HG03354 (cell line): Measurements from ENCODE around the gene IPCEF1.

Source experiments
- ATAC-seq: cut with Tn5 transposase; IDR thresholded peaks from one replicate; pipeline ENCODE4 v1.9.1; 2021; ENCODE audit warnings: mild to moderate bottlenecking; ENCODE audit not compliant: unreplicated experiment, poor library complexity, severe bottlenecking

IPCEF1 gene

DNA sequence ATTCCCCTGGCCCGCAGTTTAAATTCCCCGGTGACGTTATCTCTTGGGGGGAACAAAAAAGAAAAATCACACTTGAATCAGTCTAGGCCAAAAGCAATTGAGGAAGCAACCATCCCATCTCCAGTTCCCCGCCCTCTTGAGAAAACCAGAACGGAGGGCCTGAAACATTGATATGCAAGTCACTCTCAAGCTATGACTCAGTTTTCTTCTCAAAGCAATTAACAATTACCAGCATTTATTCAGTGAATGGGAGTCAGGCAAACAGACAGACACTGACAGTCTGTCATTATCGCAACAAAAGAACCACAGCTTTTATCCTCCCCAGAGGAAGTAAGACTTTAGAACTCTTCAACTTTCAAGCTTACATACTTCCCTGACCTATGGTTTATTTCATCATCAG, 216.7 kb downstream of the IPCEF1 start:
- ATAC-seq = no peak

DNA sequence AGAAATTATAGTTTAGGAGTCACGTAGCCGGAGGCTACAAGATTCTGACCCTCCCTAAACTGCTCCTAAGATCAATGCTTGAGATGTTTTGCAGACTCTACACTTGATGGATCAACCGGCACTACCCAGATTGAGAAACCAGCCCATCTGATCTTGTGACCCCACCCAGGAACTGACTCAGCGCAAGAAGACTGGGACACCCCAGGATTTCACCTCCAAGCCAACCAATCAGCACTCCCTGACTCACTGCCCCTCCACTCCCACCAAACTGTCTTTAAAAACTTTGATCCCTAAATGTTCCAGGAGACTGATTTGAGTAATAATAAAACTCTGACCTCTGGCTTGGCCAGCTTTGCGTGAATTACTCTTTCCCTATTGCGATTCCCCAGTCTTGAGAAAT, 217.8 kb downstream of the IPCEF1 start:
- no peak for ATAC-seq

DNA sequence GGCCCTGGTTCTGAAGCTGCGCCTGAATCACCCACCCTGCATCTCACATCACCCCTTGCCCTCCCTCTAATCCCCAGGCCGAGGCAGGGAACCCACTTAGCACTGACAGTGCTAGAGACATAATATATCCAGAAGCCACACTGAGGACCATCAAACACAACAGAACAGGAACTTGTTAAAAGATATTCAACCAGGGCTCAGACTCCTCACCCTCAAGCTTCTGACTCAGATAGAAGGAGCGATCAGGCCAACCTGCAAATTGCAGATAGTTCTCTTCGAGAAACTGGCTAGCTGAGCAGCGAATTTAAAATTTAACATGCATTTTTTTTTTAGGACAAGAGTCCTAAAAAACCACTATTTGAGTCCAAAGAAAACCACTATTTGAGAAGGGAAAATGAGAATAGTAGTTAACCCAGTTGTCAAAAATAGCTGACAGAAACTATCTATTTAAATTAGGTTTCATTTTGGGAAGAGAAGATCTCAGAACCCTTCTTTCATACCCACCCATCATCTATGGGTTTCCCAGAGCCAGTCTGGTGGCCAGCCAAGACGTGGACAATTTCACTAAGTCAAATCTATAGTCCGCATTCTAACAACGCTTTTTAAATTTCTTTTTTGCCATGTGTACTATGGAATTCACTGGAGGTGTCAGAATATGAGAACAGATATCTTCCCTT, 222.0 kb downstream of the IPCEF1 start:
- no peak for ATAC-seq

DNA sequence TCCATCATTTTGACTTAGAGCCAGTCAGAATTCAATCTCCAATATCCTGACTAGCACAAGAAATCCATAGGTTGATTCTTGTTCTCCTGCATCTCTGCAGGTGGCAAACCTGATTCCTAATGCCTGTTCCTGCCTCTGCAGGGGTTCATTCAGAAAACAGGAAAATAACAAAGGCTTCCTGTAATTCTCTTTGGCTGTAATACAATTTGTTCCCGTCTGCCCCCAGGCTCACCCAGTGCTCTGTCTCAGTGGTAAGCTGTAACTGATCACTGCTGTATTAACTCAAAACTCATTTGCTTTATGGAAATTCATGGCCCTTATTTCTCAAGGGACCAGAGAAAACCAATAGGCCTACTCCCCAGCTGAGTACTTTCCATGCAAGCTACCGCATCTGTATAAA, 228.9 kb downstream of the IPCEF1 start:
- ATAC-seq = no peak

DNA sequence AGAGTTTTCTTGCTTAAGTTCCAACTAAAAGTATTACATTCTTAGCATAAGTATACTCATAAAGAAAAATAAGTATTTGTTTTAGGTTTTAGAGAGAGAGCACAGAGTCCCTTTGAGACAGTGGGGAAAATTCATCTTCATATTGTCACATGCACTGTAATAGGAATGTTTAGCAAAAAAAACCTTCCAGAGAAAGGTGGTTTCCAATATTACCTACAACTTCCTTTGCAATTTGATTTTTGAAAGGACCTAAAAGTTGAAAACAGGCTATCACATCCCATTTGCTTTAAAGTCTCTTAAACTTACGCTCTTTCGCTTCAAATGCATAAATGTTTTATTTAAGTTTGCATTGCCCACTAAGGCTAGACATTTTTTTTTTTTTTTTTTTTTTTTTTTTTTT, 231.2 kb downstream of the IPCEF1 start:
- ATAC-seq = no peak

DNA sequence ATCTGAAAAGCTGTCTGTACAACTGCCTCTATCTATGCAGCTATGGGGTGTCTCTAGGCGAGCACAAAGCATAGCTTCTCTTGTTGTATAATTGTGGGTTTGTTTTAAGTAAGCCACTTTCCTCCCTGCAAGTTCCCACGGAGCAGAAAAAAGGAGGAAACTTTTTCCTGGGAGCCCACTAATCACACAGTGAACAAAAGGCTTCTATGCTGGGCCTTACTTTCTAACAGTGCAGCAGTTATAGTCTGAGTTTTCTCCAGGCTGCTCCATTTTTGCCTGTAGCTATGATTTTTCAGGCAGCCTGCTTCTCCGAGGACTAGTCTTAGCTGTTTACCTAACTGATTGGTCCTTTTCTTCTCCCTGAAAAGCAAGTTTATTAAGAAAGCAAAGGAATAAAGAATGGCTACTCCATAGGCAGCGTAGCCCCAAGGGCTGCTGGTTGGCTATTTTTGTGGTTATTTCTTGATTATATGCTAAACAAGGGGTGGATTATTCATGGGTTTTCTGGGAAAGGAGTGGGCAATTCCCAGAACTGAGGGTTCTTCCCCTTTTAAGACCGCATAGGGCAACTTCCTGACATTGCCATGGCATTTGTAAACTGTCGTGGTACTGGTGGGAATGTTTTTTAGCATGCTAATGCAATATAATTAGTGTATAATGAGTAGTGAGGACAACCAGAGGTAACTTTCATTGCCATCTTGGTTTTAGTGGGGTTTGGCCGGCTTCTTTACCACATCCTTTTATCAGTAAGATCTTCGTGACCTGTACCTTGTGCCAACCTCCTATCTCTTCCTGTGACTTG, 233.2 kb downstream of the IPCEF1 start:
- no peak for ATAC-seq

DNA sequence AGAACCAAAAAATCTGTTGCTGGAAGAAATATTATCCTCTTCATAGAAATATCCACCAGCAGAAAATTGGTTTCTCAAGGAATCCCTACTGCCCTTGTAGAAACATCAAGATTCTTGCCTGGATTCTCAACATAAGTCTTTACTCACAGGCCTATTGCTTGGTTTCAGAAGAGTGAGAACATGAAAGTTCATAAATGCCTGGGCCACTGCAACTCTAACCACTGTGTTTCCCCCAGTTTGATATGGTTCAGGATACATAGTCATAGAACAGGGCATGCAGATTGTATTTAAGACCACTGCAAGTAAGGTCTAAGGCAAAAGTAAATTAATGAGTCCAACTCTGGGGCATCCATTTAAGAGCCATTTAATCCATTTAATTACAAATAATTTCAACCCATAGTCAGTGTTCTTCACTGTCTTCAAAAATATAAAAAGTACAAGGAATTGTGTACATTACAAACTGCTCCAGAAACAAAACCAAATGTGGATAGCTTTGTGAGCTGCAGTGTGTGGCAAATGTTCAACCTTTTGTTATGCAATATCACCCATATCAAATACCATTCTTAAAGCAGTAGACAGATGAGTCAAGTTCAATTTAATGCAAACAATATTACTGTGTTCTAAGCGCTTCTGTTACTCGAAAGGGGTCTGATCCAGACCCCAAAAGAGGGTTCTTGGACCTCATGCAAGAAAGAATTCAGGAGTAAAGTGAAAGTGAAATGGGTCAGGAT, 234.2 kb downstream of the IPCEF1 start:
- ATAC-seq = no peak

DNA sequence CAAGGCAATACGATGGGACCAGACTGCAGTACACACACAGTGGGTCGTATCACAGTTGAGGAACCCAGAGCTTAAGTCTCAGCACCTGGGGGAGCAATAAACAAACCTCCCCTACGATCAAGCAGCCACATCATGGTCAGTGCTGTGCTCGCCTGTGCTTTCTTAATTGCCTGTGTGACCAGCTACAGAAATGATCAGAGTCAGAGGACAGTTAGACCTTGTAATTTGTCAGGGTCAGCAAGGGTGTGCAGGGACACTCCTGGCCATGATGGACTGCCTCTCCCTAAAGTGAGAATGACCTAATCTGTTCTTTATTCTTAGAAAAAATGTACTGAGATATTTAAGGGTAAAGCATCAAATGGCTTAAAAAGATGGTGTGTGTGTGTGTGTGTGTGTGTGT, 239.1 kb downstream of the IPCEF1 start:
- no peak for ATAC-seq

DNA sequence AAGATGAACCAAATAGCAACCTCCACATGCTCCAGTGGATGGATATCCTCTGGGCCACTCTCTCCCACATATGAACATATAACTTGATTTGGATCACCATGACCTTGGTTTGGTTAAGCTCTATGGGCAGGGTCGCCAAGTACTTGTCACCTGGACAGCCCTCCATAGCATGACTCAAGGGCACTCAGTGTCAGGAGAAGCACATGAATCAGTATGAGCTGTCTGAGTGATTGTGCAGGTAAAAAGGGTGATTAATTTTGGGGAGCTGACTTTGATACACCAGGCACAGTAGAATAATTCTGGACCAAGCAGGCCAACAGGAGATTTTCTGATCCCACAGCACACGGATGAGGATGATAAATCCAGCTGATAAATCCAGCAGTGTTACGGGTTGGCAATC, 243.2 kb downstream of the IPCEF1 start:
- no peak for ATAC-seq

DNA sequence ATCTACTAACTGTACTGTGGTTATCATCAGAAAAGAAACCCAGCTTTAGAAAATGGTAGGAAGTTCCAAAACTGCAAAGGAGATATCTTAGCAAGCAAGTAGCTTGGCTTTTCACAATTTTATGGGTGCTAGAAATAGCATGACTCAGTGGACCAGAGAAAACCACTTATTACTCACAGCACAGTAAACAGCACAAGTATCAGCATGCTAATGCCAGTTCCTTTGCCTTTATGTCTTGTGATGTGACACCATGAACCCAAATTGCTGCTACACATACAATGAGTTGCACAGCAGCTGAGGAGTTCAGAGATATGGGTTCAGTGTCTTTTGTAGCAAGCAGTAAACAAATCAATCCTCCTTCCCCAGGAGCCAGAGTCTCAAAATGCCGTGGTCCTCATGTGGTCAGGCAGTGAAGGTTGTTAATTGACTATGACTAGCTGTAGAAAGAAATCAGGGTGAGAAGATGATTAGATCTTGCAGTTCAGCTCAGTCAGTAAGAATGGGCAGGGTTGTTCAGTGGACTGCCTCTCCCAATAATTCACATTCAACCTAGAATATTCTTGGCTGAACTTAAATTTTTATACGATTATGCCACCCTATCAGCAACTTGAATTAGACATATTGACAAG, 244.3 kb downstream of the IPCEF1 start:
- no peak for ATAC-seq

DNA sequence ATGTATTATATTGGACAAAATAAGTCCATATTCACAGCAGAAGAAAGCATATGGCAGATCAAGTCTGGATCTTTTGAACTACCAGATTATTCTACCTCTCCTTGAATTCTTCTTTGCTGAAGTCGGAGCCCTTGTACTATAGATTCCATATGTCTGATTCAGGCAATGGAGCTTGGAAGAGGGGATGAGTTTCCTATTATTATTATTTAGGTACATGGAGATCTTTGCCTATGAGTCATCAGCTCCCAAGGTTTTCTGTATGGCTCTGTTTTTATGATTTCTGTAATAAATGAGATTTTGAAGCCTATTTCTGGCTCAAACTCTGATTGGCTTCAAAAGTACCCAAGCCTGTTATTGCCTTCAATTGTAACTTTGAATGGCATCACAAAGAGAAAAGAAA, 245.6 kb downstream of the IPCEF1 start:
- no peak for ATAC-seq

DNA sequence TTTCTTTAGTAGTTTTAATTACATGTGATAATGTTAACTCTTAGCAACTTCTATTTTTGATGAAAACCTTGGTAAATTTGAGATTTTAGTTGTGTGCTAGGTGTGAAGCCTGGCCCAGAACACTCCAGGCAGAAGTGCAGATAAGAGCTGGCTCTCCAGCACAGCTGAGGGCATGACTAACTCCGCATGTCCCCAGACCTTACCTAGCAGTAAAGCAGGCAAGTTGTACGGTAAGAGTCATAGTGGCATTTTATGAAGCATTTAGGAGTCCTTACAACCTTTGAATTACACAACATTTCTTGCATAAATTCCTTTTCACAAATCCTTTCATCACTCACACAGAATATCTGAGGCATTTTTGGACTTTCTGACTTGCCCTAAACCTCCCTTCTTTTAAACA, 250.4 kb downstream of the IPCEF1 start:
- no peak for ATAC-seq
